ENCODE measurements around the gene PHETA1.

GRCh38 chr12:111327474-111327873 lies 41.4 kb downstream of the PHETA1 start:
- TF ChIP-seq, protein P1, sequence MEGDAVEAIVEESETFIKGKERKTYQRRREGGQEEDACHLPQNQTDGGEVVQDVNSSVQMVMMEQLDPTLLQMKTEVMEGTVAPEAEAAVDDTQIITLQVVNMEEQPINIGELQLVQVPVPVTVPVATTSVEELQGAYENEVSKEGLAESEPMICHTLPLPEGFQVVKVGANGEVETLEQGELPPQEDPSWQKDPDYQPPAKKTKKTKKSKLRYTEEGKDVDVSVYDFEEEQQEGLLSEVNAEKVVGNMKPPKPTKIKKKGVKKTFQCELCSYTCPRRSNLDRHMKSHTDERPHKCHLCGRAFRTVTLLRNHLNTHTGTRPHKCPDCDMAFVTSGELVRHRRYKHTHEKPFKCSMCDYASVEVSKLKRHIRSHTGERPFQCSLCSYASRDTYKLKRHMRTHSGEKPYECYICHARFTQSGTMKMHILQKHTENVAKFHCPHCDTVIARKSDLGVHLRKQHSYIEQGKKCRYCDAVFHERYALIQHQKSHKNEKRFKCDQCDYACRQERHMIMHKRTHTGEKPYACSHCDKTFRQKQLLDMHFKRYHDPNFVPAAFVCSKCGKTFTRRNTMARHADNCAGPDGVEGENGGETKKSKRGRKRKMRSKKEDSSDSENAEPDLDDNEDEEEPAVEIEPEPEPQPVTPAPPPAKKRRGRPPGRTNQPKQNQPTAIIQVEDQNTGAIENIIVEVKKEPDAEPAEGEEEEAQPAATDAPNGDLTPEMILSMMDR (IDR thresholded peaks at IDR 0.05), result no peak
- TF ChIP-seq POLR2A (IDR thresholded peaks at IDR 0.05), result no peak
